CD14-positive monocyte (primary cell): Measurements from ENCODE around the gene MOV10. TPM values are rescaled to one million over a fixed set of nuclear protein-coding genes. Genes with fewer than 3 reads are reported as not detected.

Experiments used
- DNase-seq, 3 donors: peaks; one replicate each; pipeline ENCODE4 v3.0.0-alpha.2; 2011 to 2022
- H2AFZ ChIP-seq: 2 replicates; pipeline ENCODE4 v1.6.0; 2012; ENCODE audit warnings: mild to moderate bottlenecking, low read depth, low read length, inconsistent platforms; ENCODE audit not compliant: insufficient read depth, poor library complexity, severe bottlenecking
- H3K27ac ChIP-seq, 2 donors: 1 replicate in 1 of 2; 2 replicates in 1 of 2; pipeline ENCODE4 v1.5.1; 2012 to 2013; ENCODE audit warnings: low read length in 2 of 2, control low read depth in 1 of 2, inconsistent platforms in 1 of 2, low read depth in 1 of 2, mild to moderate bottlenecking in 1 of 2
- H3K27me3 ChIP-seq, 2 donors: one replicate each; pipeline versions ENCODE4 v1.6.0 to v1.6.1; 2011 to 2013; ENCODE audit warnings: low read length in 2 of 2; ENCODE audit not compliant: control insufficient read depth in 2 of 2, insufficient read depth in 2 of 2
- H3K36me3 ChIP-seq, 2 donors: replicated peaks in 1 of 2; 1 replicate in 1 of 2; 2 replicates in 1 of 2; pipeline versions ENCODE4 v1.5.1 to v1.6.1; 2012 to 2013; ENCODE audit warnings: low read length in 2 of 2, control low read depth in 1 of 2, inconsistent platforms in 1 of 2, mild to moderate bottlenecking in 1 of 2; ENCODE audit not compliant: insufficient read depth in 2 of 2, control insufficient read depth in 1 of 2
- H3K4me1 ChIP-seq, 2 donors: 1 replicate in 1 of 2; 2 replicates in 1 of 2; pipeline versions ENCODE4 v1.5.1 to v1.6.1; 2012 to 2013; ENCODE audit warnings: low read length in 2 of 2, control low read depth in 1 of 2, inconsistent platforms in 1 of 2, mild to moderate bottlenecking in 1 of 2, moderate library complexity in 1 of 2; ENCODE audit not compliant: insufficient read depth in 2 of 2, control insufficient read depth in 1 of 2
- H3K4me2 ChIP-seq: replicated peaks from 2 replicates; pipeline ENCODE3; 2012; ENCODE audit warnings: low read length, moderate library complexity, mild to moderate bottlenecking; ENCODE audit not compliant: poor library complexity, severe bottlenecking; ENCODE audit errors: extremely low read depth
- H3K4me3 ChIP-seq, 3 experiments: fragments of 200-600 bp in 1 of 3; sonication (generic) in 1 of 3; replicated peaks in 1 of 3; 1 replicate in 2 of 3; 2 replicates in 1 of 3; pipeline ENCODE4 v1.5.1; 2011 to 2013; ENCODE audit warnings: low read length in 3 of 3, mild to moderate bottlenecking in 3 of 3, control low read depth in 2 of 3, low read depth in 2 of 3, inconsistent platforms in 1 of 3, moderate library complexity in 1 of 3
- H3K79me2 ChIP-seq: 2 replicates; pipeline ENCODE4 v1.6.0; 2012; ENCODE audit warnings: mild to moderate bottlenecking, control low read depth, inconsistent platforms, low read length, moderate library complexity; ENCODE audit not compliant: insufficient read depth
- H3K9ac ChIP-seq: 2 replicates; pipeline ENCODE4 v1.6.0; 2017; ENCODE audit warnings: low read length, mild to moderate bottlenecking; ENCODE audit not compliant: insufficient read depth, poor library complexity, severe bottlenecking
- H3K9me3 ChIP-seq, 2 donors: replicated peaks in 1 of 2; 1 replicate in 1 of 2; 2 replicates in 1 of 2; pipeline versions ENCODE4 v1.5.1 to v1.6.1; 2012 to 2013; ENCODE audit warnings: low read length in 2 of 2, control low read depth in 1 of 2; ENCODE audit not compliant: control insufficient read depth in 1 of 2, insufficient read depth in 1 of 2
- H4K20me1 ChIP-seq: 2 replicates; pipeline ENCODE4 v1.6.0; 2012; ENCODE audit warnings: mild to moderate bottlenecking, low read length, control low read depth, moderate library complexity; ENCODE audit not compliant: insufficient read depth
- H3K27ac Mint-ChIP-seq, 7 donors: one replicate each; pipeline ENCODE4 v1.8.0; 2020; ENCODE audit warnings: mild to moderate bottlenecking in 7 of 7, mixed read lengths in 7 of 7, moderate library complexity in 6 of 7, inconsistent platforms in 2 of 7
- H3K27me3 Mint-ChIP-seq, 3 donors: one replicate each; pipeline ENCODE4 v1.8.0; 2021 to 2022; ENCODE audit warnings: low read depth in 3 of 3, mild to moderate bottlenecking in 3 of 3, mixed read lengths in 3 of 3, moderate library complexity in 3 of 3, inconsistent platforms in 1 of 3
- H3K36me3 Mint-ChIP-seq, 2 donors: one replicate each; pipeline ENCODE4 v1.8.0; 2020; ENCODE audit warnings: mixed read lengths in 2 of 2, inconsistent platforms in 1 of 2, mild to moderate bottlenecking in 1 of 2
- H3K4me1 Mint-ChIP-seq: one replicate; pipeline ENCODE4 v1.8.0; 2020; ENCODE audit warnings: mild to moderate bottlenecking, mixed read lengths
- H3K4me3 Mint-ChIP-seq, 2 donors: one replicate each; pipeline ENCODE4 v1.8.0; 2020; ENCODE audit warnings: mild to moderate bottlenecking in 2 of 2, mixed read lengths in 2 of 2, moderate library complexity in 1 of 2
- H3K9me3 Mint-ChIP-seq, 7 donors: one replicate each; pipeline ENCODE4 v1.8.0; 2020 to 2022; ENCODE audit warnings: mixed read lengths in 7 of 7, mild to moderate bottlenecking in 6 of 7, moderate library complexity in 6 of 7, inconsistent platforms in 2 of 7
- WGBS: methylation state at CpG from one replicate; pipeline ENCODE4 v1.1.5; 2013; ENCODE audit warnings: missing lambda C conversion rate; ENCODE audit not compliant: insufficient coverage; 5-methylcytosine and 5-hydroxymethylcytosine counted together
- intact Hi-C, 2 donors: fragments of 100-400 bp; cut with micrococcal nuclease; formaldehyde crosslinking; loops; one replicate each; pipeline versions ENCODE4 v1.15.0 to v1.15.1; 2023
- polyA plus RNA-seq, 3 donors: library from polyadenylated mRNA; depleted of rRNA in 1 of 3; unstranded in 2 of 3; stranded (reverse) in 1 of 3; fragments of 300-500 nt in 2 of 3; fragments of >200 nt in 1 of 3; fragmentation: Illumina TruSeq in 2 of 3; gene quantifications; 1 replicate in 2 of 3; 2 replicates in 1 of 3; pipeline ENCODE4 v1.2.3, GENCODE V29; 2012 to 2021
- TF ChIP-seq, protein P1 (sequence below): fragments of 200-600 bp; IDR thresholded peaks from one replicate; pipeline ENCODE4 v1.8.0; 2022; ENCODE audit warnings: antibody characterized with exemption, mild to moderate bottlenecking

The MOV10 gene
- polyA plus RNA-seq, 3 donors: 12.0 to 61.2 (median 13.6) TPM

- Histone ChIP-seq H3K9me3 (no peaks in the 10 kb centered on the region), H3K4me1 (peaks cover 31% of the 10 kb centered on the region in 2 donors), H4K20me1 (no peaks in the 10 kb centered on the region), H3K27ac (no peak overlapping the region), H3K4me3 (no peak overlapping the region), H2AFZ (no peak overlapping the region), H3K4me2 (no peak overlapping the region), H3K79me2 (no peaks in the 10 kb centered on the region), H3K36me3 (peaks cover 3 to 39% of the 10 kb centered on the region in 2 donors), H3K9ac (no peak overlapping the region), H3K27me3 (no peaks in the 10 kb centered on the region)
- intact Hi-C loops: no loop called here
- DNase-seq: no peak
- Mint-ChIP-seq H3K4me1 (peaks cover 34% of the 10 kb centered on the region), H3K27ac (no peak overlapping the region), H3K27me3 (peaks cover 0 to 4% (median 3%) of the 10 kb centered on the region in 3 donors), H3K9me3 (peaks cover 0 to 2% (median 0%) of the 10 kb centered on the region in 7 donors), H3K36me3 (peaks cover 8 to 28% of the 10 kb centered on the region in 2 donors), H3K4me3 (no peak overlapping the region)
- TF ChIP-seq, protein P1, sequence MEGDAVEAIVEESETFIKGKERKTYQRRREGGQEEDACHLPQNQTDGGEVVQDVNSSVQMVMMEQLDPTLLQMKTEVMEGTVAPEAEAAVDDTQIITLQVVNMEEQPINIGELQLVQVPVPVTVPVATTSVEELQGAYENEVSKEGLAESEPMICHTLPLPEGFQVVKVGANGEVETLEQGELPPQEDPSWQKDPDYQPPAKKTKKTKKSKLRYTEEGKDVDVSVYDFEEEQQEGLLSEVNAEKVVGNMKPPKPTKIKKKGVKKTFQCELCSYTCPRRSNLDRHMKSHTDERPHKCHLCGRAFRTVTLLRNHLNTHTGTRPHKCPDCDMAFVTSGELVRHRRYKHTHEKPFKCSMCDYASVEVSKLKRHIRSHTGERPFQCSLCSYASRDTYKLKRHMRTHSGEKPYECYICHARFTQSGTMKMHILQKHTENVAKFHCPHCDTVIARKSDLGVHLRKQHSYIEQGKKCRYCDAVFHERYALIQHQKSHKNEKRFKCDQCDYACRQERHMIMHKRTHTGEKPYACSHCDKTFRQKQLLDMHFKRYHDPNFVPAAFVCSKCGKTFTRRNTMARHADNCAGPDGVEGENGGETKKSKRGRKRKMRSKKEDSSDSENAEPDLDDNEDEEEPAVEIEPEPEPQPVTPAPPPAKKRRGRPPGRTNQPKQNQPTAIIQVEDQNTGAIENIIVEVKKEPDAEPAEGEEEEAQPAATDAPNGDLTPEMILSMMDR: no peak
- 90% methylated on average over 4 of the region's 9 CpGs for WGBS
Observed at GRCh38 chr1:112697781-112698201, 23.3 kb downstream of the MOV10 start.

- 96% methylated on average over 13 of the region's 17 CpGs for WGBS
- Mint-ChIP-seq H3K27ac (peak overlapping the region in 1 of 7 donors; percentile 7), H3K4me1 (peaks cover 36% of the 10 kb centered on the region), H3K4me3 (no peak overlapping the region), H3K36me3 (peaks cover 12 to 27% of the 10 kb centered on the region in 2 donors), H3K9me3 (peaks cover 0 to 2% (median 0%) of the 10 kb centered on the region in 7 donors), H3K27me3 (peaks cover 0 to 4% (median 3%) of the 10 kb centered on the region in 3 donors)
- Histone ChIP-seq H3K27ac (no peak overlapping the region), H3K79me2 (no peaks in the 10 kb centered on the region), H2AFZ (no peak overlapping the region), H3K9ac (no peak overlapping the region), H3K9me3 (no peaks in the 10 kb centered on the region), H3K27me3 (no peaks in the 10 kb centered on the region), H3K36me3 (peaks cover 3 to 37% of the 10 kb centered on the region in 2 donors), H4K20me1 (no peaks in the 10 kb centered on the region), H3K4me3 (no peak overlapping the region), H3K4me2 (no peak overlapping the region), H3K4me1 (peaks cover 31% of the 10 kb centered on the region in 2 donors)
- intact Hi-C loops: no loop called here
- TF ChIP-seq, protein P1: no peak
- DNase-seq: no peak
Observed at GRCh38 chr1:112698366-112699310, 24.2 kb downstream of the MOV10 start.
